CD4-positive, alpha-beta T cell (primary cell): ENCODE results near the gene HDAC7. TPM values are rescaled to one million over a fixed set of nuclear protein-coding genes. Genes with fewer than 3 reads are reported as not detected.

Source experiments
- ATAC-seq: fragments of 200-7000 bp; cut with Tn5 transposase; one replicate; pipeline ENCODE4 v1.10.0; 2022; ENCODE audit warnings: mild to moderate bottlenecking; ENCODE audit not compliant: poor library complexity
- CTCF ChIA-PET: fragments of 350-600 bp; sonication (Branson Sonifier 250); formaldehyde crosslinking; loops from one replicate; lab custom pipeline; 2021; ENCODE audit warnings: antibody characterized with exemption, inconsistent platforms; lab: Charles Lee
- POLR2A ChIA-PET: fragments of 350-600 bp; sonication (Branson Sonifier 250); formaldehyde crosslinking; loops from one replicate; lab custom pipeline; 2021; ENCODE audit warnings: antibody characterized with exemption, inconsistent platforms; lab: Charles Lee
- DNase-seq, 14 experiments: peaks; one replicate each; pipeline ENCODE4 v3.0.0-alpha.2; 2013 to 2020; ENCODE audit warnings: mixed read lengths in 2 of 14
- H3K27ac ChIP-seq, 2 donors: one replicate each; pipeline versions ENCODE4 v1.5.1 to v1.7.0; 2013; ENCODE audit warnings: low read length in 2 of 2, low read depth in 1 of 2, mild to moderate bottlenecking in 1 of 2
- H3K27me3 ChIP-seq, 2 experiments: 1 replicate in 1 of 2; 2 replicates in 1 of 2; pipeline versions ENCODE4 v1.6.1 to v1.7.0; 2013; ENCODE audit warnings: low read length in 2 of 2, control low read depth in 1 of 2, mild to moderate bottlenecking in 1 of 2, moderate library complexity in 1 of 2; ENCODE audit not compliant: insufficient read depth in 2 of 2, control insufficient read depth in 1 of 2
- H3K36me3 ChIP-seq: one replicate; pipeline ENCODE4 v1.6.1; 2013; ENCODE audit warnings: low read length, control low read depth; ENCODE audit not compliant: insufficient read depth
- H3K4me1 ChIP-seq: one replicate; pipeline ENCODE4 v1.6.1; 2013; ENCODE audit warnings: low read length, control low read depth; ENCODE audit not compliant: insufficient read depth
- H3K4me3 ChIP-seq: one replicate; pipeline ENCODE4 v1.5.1; 2013; ENCODE audit warnings: mild to moderate bottlenecking, low read length, moderate library complexity
- H3K9me3 ChIP-seq, 2 experiments: 1 replicate in 1 of 2; 2 replicates in 1 of 2; pipeline versions ENCODE4 v1.6.1 to v1.7.0; 2013; ENCODE audit warnings: low read length in 2 of 2, mild to moderate bottlenecking in 2 of 2, control low read depth in 1 of 2, moderate library complexity in 1 of 2; ENCODE audit not compliant: control insufficient read depth in 1 of 2, insufficient read depth in 1 of 2
- H3K27ac Mint-ChIP-seq: one replicate; pipeline ENCODE4 v1.8.0; 2020; ENCODE audit warnings: mixed read lengths
- H3K27me3 Mint-ChIP-seq: one replicate; pipeline ENCODE4 v1.8.0; 2021; ENCODE audit warnings: mixed read lengths
- H3K36me3 Mint-ChIP-seq: one replicate; pipeline ENCODE4 v1.8.0; 2021; ENCODE audit warnings: low read depth, mixed read lengths
- H3K4me1 Mint-ChIP-seq: one replicate; pipeline ENCODE4 v1.8.0; 2021; ENCODE audit warnings: low read depth, mixed read lengths
- H3K4me3 Mint-ChIP-seq: one replicate; pipeline ENCODE4 v1.8.0; 2020; ENCODE audit warnings: mild to moderate bottlenecking, mixed read lengths
- H3K9me3 Mint-ChIP-seq: one replicate; pipeline ENCODE4 v1.8.0; 2020; ENCODE audit warnings: mixed read lengths
- intact Hi-C, 2 experiments: fragments of 100-400 bp; cut with DNase I in 1 of 2; cut with micrococcal nuclease in 1 of 2; formaldehyde crosslinking; loops; one replicate each; pipeline versions ENCODE4 v1.15.1 to v1.9.0; 2023 to 2025; cut with DNase I, micrococcal nuclease
- total RNA-seq, 174 experiments: library from RNA in 2 of 174; stranded (reverse) in 2 of 174; gene quantifications; one replicate each; pipeline ENCODE4 v1.2.3 and lab custom pipeline; 2021 to 2026
- TF ChIP-seq, protein P1 (sequence below): fragments of 200-600 bp; IDR thresholded peaks from one replicate; pipeline ENCODE4 v1.8.0; 2022; ENCODE audit warnings: antibody characterized with exemption, mild to moderate bottlenecking

The HDAC7 gene
- total RNA-seq, 2 experiments from 2014 or later = 116 to 122 TPM

DNA sequence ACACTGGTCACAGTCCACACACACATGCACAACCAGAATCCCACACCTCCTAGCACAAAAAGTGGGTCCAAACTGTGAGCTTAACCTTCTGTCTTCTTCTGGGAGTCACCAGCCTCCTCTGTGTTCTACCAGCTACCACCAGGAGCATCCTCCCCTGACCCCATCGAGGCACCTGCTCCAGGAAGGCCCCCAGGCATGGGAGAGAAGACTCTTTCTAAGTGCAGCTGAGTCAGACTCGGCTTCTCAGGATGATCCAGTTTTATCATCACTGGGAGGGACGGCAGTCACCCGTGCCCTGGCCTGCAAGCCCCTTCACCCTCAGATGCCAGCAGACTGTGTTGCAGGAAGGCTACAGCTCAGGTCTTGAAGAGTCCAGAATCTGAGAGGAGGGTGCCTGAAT, 86.6 kb downstream of the HDAC7 start:
- peaks cover 7% of the 10 kb centered on the region for H3K4me1 ChIP-seq
- no peaks in the 10 kb centered on the region for H3K36me3 Mint-ChIP-seq
- TF ChIP-seq, protein P1, sequence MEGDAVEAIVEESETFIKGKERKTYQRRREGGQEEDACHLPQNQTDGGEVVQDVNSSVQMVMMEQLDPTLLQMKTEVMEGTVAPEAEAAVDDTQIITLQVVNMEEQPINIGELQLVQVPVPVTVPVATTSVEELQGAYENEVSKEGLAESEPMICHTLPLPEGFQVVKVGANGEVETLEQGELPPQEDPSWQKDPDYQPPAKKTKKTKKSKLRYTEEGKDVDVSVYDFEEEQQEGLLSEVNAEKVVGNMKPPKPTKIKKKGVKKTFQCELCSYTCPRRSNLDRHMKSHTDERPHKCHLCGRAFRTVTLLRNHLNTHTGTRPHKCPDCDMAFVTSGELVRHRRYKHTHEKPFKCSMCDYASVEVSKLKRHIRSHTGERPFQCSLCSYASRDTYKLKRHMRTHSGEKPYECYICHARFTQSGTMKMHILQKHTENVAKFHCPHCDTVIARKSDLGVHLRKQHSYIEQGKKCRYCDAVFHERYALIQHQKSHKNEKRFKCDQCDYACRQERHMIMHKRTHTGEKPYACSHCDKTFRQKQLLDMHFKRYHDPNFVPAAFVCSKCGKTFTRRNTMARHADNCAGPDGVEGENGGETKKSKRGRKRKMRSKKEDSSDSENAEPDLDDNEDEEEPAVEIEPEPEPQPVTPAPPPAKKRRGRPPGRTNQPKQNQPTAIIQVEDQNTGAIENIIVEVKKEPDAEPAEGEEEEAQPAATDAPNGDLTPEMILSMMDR = no peak
- POLR2A ChIA-PET = no interaction called here
- intact Hi-C loops = no loop called here
- no peaks in the 10 kb centered on the region for H3K4me1 Mint-ChIP-seq
- H3K36me3 ChIP-seq = no peaks in the 10 kb centered on the region
- H3K27ac ChIP-seq = no peak overlapping the region
- H3K4me3 Mint-ChIP-seq = no peak overlapping the region
- H3K9me3 ChIP-seq = no peaks in the 10 kb centered on the region
- CTCF ChIA-PET = no interaction called here
- DNase-seq = no peak
- no peak overlapping the region for H3K4me3 ChIP-seq
- H3K27ac Mint-ChIP-seq = no peak overlapping the region
- ATAC-seq = no peak
- H3K27me3 Mint-ChIP-seq = no peaks in the 10 kb centered on the region
- H3K9me3 Mint-ChIP-seq = no peaks in the 10 kb centered on the region
- H3K27me3 ChIP-seq = no peaks in the 10 kb centered on the region

Other genes starting within 250 kb of the HDAC7 start
- 10 to 100 TPM; 24.6 to 26.4 TPM for gene RPAP3, start 113.9 kb downstream of the HDAC7 start, total RNA-seq
- not detected for gene ENDOU, start 94.4 kb downstream of the HDAC7 start, total RNA-seq
- under 1 TPM; 0.17 to 0.33 TPM for gene RAPGEF3, start 61.0 kb downstream of the HDAC7 start, total RNA-seq
- 1 to 10 TPM; 4.5 to 5.8 TPM for gene SLC48A1, start 46.7 kb downstream of the HDAC7 start, total RNA-seq
- 1 to 10 TPM in 1 of 2 experiments, under 1 TPM in 1; 0.93 to 1.6 TPM for gene VDR, start 85.1 kb upstream of the HDAC7 start, total RNA-seq
- 10 to 100 TPM; 17.4 to 20.3 TPM for gene TMEM106C, start 143.7 kb upstream of the HDAC7 start, total RNA-seq
- gene COL2A1, start 184.6 kb upstream of the HDAC7 start, total RNA-seq = not detected